RWPE2 (cell line): ENCODE results near the gene GEMIN5.

Experiments
- ATAC-seq: fragments of 200-7000 bp; cut with Tn5 transposase; 3 replicates; pipeline ENCODE4 v1.9.1; 2021; ENCODE audit warnings: low read depth
- DNase-seq: peaks from one replicate; pipeline ENCODE4 v3.0.0-alpha.2; 2020; ENCODE audit warnings: low spot score
- H3K27ac ChIP-seq: fragments of 450-650 bp; 2 replicates; pipeline ENCODE4 v1.5.1; 2017; ENCODE audit warnings: mild to moderate bottlenecking; ENCODE audit not compliant: poor library complexity, severe bottlenecking
- H3K27me3 ChIP-seq: fragments of 250-450 bp; sonication (Bioruptor Pico); 2 replicates; pipeline ENCODE4 v1.5.1; 2021; ENCODE audit warnings: mild to moderate bottlenecking, moderate library complexity; ENCODE audit not compliant: insufficient read depth, poor library complexity, severe bottlenecking
- H3K36me3 ChIP-seq: fragments of 250-450 bp; sonication (Bioruptor Pico); 2 replicates; pipeline ENCODE4 v1.5.1; 2020; ENCODE audit warnings: low read depth, mild to moderate bottlenecking, moderate library complexity
- H3K4me1 ChIP-seq: fragments of 250-450 bp; sonication (Bioruptor Pico); 2 replicates; pipeline ENCODE4 v1.5.1; 2021; ENCODE audit warnings: mild to moderate bottlenecking, moderate library complexity; ENCODE audit not compliant: insufficient read depth, poor library complexity, severe bottlenecking
- H3K4me3 ChIP-seq: fragments of 250-450 bp; sonication (Bioruptor Pico); 2 replicates; pipeline ENCODE4 v1.5.1; 2021; ENCODE audit warnings: mild to moderate bottlenecking, moderate library complexity; ENCODE audit not compliant: severe bottlenecking
- H3K9me3 ChIP-seq: fragments of 250-450 bp; sonication (Bioruptor Pico); 2 replicates; pipeline ENCODE4 v1.5.1; 2021; ENCODE audit warnings: mild to moderate bottlenecking, moderate library complexity; ENCODE audit not compliant: severe bottlenecking
- CTCF ChIP-seq: fragments of 450-650 bp; IDR thresholded peaks from one replicate; pipeline ENCODE4 v1.5.1; 2017; ENCODE audit warnings: mild to moderate bottlenecking, moderate library complexity; ENCODE audit not compliant: poor library complexity, severe bottlenecking

The GEMIN5 gene

GRCh38 chr5:154868702-154869101, 69.3 kb downstream of the GEMIN5 start:
- Histone ChIP-seq H3K4me1 (no peaks in the 10 kb centered on the region), H3K27ac (no peak overlapping the region), H3K36me3 (peaks cover 85% of the 10 kb centered on the region), H3K27me3 (no peaks in the 10 kb centered on the region), H3K9me3 (no peaks in the 10 kb centered on the region), H3K4me3 (no peak overlapping the region)
- ATAC-seq (peak; percentile 79), DNase-seq (no peak)
- peak; percentile 40 for TF ChIP-seq CTCF

GRCh38 chr5:154866841-154867240, 71.2 kb downstream of the GEMIN5 start:
- DNase-seq (no peak), ATAC-seq (no peak)
- no peaks in the 10 kb centered on the region for H3K9me3 ChIP-seq
- no peaks in the 10 kb centered on the region for H3K27me3 ChIP-seq
- no peak overlapping the region for H3K4me3 ChIP-seq
- no peak overlapping the region for H3K27ac ChIP-seq
- TF ChIP-seq CTCF: no peak
- peaks cover 83% of the 10 kb centered on the region for H3K36me3 ChIP-seq
- H3K4me1 ChIP-seq: no peaks in the 10 kb centered on the region

- no peaks in the 10 kb centered on the region for H3K9me3 ChIP-seq
- peaks cover 83% of the 10 kb centered on the region for H3K36me3 ChIP-seq
- ATAC-seq: no peak
- no peak overlapping the region for H3K27ac ChIP-seq
- H3K27me3 ChIP-seq: no peaks in the 10 kb centered on the region
- DNase-seq: no peak
- peaks cover 6% of the 10 kb centered on the region for H3K4me1 ChIP-seq
- H3K4me3 ChIP-seq: no peak overlapping the region
- TF ChIP-seq CTCF: no peak
Measured at GRCh38 chr5:154865466-154866184, 72.4 kb downstream of the GEMIN5 start.

GRCh38 chr5:154863291-154864080, 74.5 kb downstream of the GEMIN5 start:
- ATAC-seq (no peak), DNase-seq (no peak)
- Histone ChIP-seq H3K27me3 (no peaks in the 10 kb centered on the region), H3K27ac (no peak overlapping the region), H3K4me3 (no peak overlapping the region), H3K36me3 (peaks cover 74% of the 10 kb centered on the region), H3K9me3 (no peaks in the 10 kb centered on the region), H3K4me1 (peaks cover 10% of the 10 kb centered on the region)
- TF ChIP-seq CTCF: no peak
